GM12878 (cell line): ENCODE results near the gene PTPRD.

Experiments
- EP300 ChIP-seq, 2 experiments: fragments of 150-350 bp in 1 of 2; IDR thresholded peaks; 2 replicates each; pipeline ENCODE4 v1.6.1; 2011 to 2012; ENCODE audit warnings: low read depth in 2 of 2, low read length in 2 of 2, borderline replicate concordance in 1 of 2, improper control_type of control experiment in 1 of 2, inconsistent platforms in 1 of 2; ENCODE audit not compliant: control insufficient read depth in 1 of 2
- FOXM1 ChIP-seq: IDR thresholded peaks from 2 replicates; pipeline ENCODE4 v1.6.1; 2012; ENCODE audit warnings: low read depth, mild to moderate bottlenecking, inconsistent platforms, low read length, moderate library complexity
- HDAC6 ChIP-seq: fragments of 200-600 bp; sonication (generic); IDR thresholded peaks from one replicate; pipeline ENCODE4 v1.8.0; 2017; ENCODE audit warnings: antibody characterized with exemption; ENCODE audit not compliant: unreplicated experiment
- PML ChIP-seq: IDR thresholded peaks from 2 replicates; pipeline ENCODE4 v1.6.1; 2012; ENCODE audit warnings: low read length, inconsistent platforms
- SIN3A ChIP-seq: IDR thresholded peaks from 2 replicates; pipeline ENCODE4 v1.6.1; 2012; ENCODE audit warnings: low read depth, low read length, improper control_type of control experiment
- ZNF274 ChIP-seq: IDR thresholded peaks from one replicate; pipeline ENCODE4 v1.8.0; 2011; ENCODE audit not compliant: insufficient read length, insufficient read depth
- TF ChIP-seq, protein P1 (sequence below), 3 experiments: IDR thresholded peaks in 2 of 3; conservative IDR thresholded peaks in 1 of 3; 2 replicates each; pipeline ENCODE4 v1.5.1; 2011; ENCODE audit warnings: low read depth in 3 of 3, low read length in 3 of 3, mild to moderate bottlenecking in 3 of 3, control low read depth in 2 of 3, moderate library complexity in 2 of 3, inconsistent platforms in 1 of 3, mixed read lengths in 1 of 3; ENCODE audit not compliant: control insufficient read depth in 2 of 3, insufficient read depth in 1 of 3; ENCODE audit errors: extremely low read depth in 1 of 3
- TF ChIP-seq, protein P2 (sequence below): IDR thresholded peaks from 2 replicates; pipeline ENCODE4 v1.6.1; 2012; ENCODE audit warnings: low read depth, low read length, improper control_type of control experiment
- TF ChIP-seq, protein P3 (sequence below): IDR thresholded peaks from 2 replicates; pipeline ENCODE4 v1.6.1; 2012; ENCODE audit warnings: mild to moderate bottlenecking, low read depth, low read length
- TF ChIP-seq, protein P4 (sequence below): IDR thresholded peaks from 2 replicates; pipeline ENCODE4 v1.6.1; 2011; ENCODE audit warnings: mild to moderate bottlenecking, low read depth, low read length, moderate library complexity; ENCODE audit not compliant: insufficient replicate concordance

DNA sequence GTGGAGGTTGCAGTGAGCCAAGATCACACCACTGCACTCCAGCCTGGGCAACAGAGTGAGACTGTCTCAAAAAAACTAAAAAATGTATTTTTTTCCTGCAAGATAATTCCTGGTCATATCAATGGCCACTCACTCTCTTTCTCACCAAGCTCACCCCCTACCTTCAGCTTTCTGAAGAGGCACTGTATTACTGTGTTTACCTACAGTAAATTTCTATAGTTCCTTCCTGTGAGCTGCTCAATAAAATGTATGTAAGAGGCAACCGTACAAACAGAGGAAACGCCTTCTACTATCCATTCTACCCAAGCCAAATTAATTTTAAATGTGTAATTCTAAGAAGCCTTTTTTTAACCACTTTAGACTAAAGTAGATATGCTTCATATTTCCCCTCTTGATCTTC lies 1883.9 kb downstream of the PTPRD start:
- TF ChIP-seq FOXM1 (no peak), PML (no peak), EP300 (IDR thresholded peaks at IDR 0.05; ENCODE audit: borderline replicate concordance in 1 of 2, control insufficient read depth in 1 of 2, low read depth in 2 of 2, low read length in 2 of 2) (no peak), HDAC6 (no peak), ZNF274 (no peak), SIN3A (no peak)
- TF ChIP-seq, protein P1, sequence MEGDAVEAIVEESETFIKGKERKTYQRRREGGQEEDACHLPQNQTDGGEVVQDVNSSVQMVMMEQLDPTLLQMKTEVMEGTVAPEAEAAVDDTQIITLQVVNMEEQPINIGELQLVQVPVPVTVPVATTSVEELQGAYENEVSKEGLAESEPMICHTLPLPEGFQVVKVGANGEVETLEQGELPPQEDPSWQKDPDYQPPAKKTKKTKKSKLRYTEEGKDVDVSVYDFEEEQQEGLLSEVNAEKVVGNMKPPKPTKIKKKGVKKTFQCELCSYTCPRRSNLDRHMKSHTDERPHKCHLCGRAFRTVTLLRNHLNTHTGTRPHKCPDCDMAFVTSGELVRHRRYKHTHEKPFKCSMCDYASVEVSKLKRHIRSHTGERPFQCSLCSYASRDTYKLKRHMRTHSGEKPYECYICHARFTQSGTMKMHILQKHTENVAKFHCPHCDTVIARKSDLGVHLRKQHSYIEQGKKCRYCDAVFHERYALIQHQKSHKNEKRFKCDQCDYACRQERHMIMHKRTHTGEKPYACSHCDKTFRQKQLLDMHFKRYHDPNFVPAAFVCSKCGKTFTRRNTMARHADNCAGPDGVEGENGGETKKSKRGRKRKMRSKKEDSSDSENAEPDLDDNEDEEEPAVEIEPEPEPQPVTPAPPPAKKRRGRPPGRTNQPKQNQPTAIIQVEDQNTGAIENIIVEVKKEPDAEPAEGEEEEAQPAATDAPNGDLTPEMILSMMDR (IDR thresholded peaks at IDR 0.05 in 2 of 3, conservative IDR thresholded peaks at IDR 0.05 in 1 of 3; ENCODE audit: control insufficient read depth in 2 of 3, extremely low read depth in 1 of 3, insufficient read depth in 1 of 3, low read depth in 3 of 3, low read length in 3 of 3) = no peak
- TF ChIP-seq, protein P2, sequence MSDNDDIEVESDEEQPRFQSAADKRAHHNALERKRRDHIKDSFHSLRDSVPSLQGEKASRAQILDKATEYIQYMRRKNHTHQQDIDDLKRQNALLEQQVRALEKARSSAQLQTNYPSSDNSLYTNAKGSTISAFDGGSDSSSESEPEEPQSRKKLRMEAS = no peak
- TF ChIP-seq, protein P3, sequence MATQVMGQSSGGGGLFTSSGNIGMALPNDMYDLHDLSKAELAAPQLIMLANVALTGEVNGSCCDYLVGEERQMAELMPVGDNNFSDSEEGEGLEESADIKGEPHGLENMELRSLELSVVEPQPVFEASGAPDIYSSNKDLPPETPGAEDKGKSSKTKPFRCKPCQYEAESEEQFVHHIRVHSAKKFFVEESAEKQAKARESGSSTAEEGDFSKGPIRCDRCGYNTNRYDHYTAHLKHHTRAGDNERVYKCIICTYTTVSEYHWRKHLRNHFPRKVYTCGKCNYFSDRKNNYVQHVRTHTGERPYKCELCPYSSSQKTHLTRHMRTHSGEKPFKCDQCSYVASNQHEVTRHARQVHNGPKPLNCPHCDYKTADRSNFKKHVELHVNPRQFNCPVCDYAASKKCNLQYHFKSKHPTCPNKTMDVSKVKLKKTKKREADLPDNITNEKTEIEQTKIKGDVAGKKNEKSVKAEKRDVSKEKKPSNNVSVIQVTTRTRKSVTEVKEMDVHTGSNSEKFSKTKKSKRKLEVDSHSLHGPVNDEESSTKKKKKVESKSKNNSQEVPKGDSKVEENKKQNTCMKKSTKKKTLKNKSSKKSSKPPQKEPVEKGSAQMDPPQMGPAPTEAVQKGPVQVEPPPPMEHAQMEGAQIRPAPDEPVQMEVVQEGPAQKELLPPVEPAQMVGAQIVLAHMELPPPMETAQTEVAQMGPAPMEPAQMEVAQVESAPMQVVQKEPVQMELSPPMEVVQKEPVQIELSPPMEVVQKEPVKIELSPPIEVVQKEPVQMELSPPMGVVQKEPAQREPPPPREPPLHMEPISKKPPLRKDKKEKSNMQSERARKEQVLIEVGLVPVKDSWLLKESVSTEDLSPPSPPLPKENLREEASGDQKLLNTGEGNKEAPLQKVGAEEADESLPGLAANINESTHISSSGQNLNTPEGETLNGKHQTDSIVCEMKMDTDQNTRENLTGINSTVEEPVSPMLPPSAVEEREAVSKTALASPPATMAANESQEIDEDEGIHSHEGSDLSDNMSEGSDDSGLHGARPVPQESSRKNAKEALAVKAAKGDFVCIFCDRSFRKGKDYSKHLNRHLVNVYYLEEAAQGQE = no peak
- TF ChIP-seq, protein P4, sequence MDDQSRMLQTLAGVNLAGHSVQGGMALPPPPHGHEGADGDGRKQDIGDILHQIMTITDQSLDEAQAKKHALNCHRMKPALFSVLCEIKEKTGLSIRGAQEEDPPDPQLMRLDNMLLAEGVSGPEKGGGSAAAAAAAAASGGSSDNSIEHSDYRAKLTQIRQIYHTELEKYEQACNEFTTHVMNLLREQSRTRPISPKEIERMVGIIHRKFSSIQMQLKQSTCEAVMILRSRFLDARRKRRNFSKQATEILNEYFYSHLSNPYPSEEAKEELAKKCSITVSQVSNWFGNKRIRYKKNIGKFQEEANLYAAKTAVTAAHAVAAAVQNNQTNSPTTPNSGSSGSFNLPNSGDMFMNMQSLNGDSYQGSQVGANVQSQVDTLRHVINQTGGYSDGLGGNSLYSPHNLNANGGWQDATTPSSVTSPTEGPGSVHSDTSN = no peak
